Loucy (cell line): ENCODE data around the gene TTC24.

Experiments
- H2AFZ ChIP-seq: fragments of 200-600 bp; sonication (generic); 2 replicates; pipeline ENCODE4 v1.6.0; 2016; ENCODE audit warnings: antibody characterized with exemption, mild to moderate bottlenecking, low read length, moderate library complexity
- H3F3A ChIP-seq: fragments of 200-600 bp; 2 replicates; pipeline ENCODE4 v1.6.0; 2016; ENCODE audit warnings: antibody characterized with exemption, low read depth, mild to moderate bottlenecking
- H3K27me3 ChIP-seq: fragments of 200-600 bp; sonication (generic); 2 replicates; pipeline ENCODE4 v1.6.1; 2014; ENCODE audit warnings: low read length, mild to moderate bottlenecking; ENCODE audit not compliant: insufficient read depth, poor library complexity, severe bottlenecking
- H3K36me3 ChIP-seq: fragments of 200-600 bp; sonication (generic); 2 replicates; pipeline ENCODE4 v1.6.1; 2016; ENCODE audit warnings: low read length; ENCODE audit not compliant: insufficient read depth
- H3K4me1 ChIP-seq: fragments of 200-600 bp; sonication (generic); 2 replicates; pipeline ENCODE4 v1.5.1; 2014; ENCODE audit warnings: low read length, mild to moderate bottlenecking; ENCODE audit not compliant: insufficient read depth, poor library complexity, severe bottlenecking
- H3K4me2 ChIP-seq: fragments of 200-600 bp; sonication (generic); 2 replicates; pipeline ENCODE4 v1.6.0; 2014; ENCODE audit warnings: antibody characterized with exemption, low read length, low read depth, mild to moderate bottlenecking; ENCODE audit not compliant: poor library complexity, severe bottlenecking
- H3K4me3 ChIP-seq: fragments of 200-600 bp; sonication (generic); 2 replicates; pipeline ENCODE4 v1.5.1; 2014; ENCODE audit warnings: low read length, mild to moderate bottlenecking, mixed read lengths; ENCODE audit not compliant: poor library complexity, severe bottlenecking
- H3K79me2 ChIP-seq: fragments of 200-600 bp; sonication (generic); 2 replicates; pipeline ENCODE4 v1.6.1; 2014; ENCODE audit warnings: low read length; ENCODE audit not compliant: insufficient read depth
- H3K9ac ChIP-seq: fragments of 200-600 bp; sonication (generic); 2 replicates; pipeline ENCODE4 v1.6.0; 2014; ENCODE audit warnings: mild to moderate bottlenecking, low read depth, low read length, moderate library complexity; ENCODE audit not compliant: poor library complexity, severe bottlenecking
- H3K9me2 ChIP-seq: fragments of 200-600 bp; sonication (generic); replicated peaks from 2 replicates; pipeline ENCODE4 v1.6.1; 2016; ENCODE audit warnings: low read depth, low read length, mixed read lengths
- H3K9me3 ChIP-seq: fragments of 200-600 bp; sonication (generic); 2 replicates; pipeline ENCODE4 v1.6.1; 2014; ENCODE audit warnings: mild to moderate bottlenecking, antibody characterized with exemption, low read length, low read depth; ENCODE audit not compliant: insufficient read depth
- H4K20me1 ChIP-seq: fragments of 200-600 bp; sonication (generic); 2 replicates; pipeline ENCODE4 v1.6.0; 2014; ENCODE audit warnings: antibody characterized with exemption, low read length, mild to moderate bottlenecking; ENCODE audit not compliant: insufficient read depth, poor library complexity, severe bottlenecking
- EZH2phosphoT487 ChIP-seq: fragments of 200-600 bp; IDR thresholded peaks from 2 replicates; pipeline ENCODE4 v1.6.1; 2018; ENCODE audit warnings: antibody characterized with exemption, mild to moderate bottlenecking, moderate library complexity, borderline replicate concordance
- TF ChIP-seq, protein P1 (sequence below): fragments of 200-600 bp; sonication (generic); conservative IDR thresholded peaks from 2 replicates; pipeline ENCODE4 v1.5.1; 2014; ENCODE audit warnings: mild to moderate bottlenecking, antibody characterized with exemption, low read length

TTC24 gene

DNA sequence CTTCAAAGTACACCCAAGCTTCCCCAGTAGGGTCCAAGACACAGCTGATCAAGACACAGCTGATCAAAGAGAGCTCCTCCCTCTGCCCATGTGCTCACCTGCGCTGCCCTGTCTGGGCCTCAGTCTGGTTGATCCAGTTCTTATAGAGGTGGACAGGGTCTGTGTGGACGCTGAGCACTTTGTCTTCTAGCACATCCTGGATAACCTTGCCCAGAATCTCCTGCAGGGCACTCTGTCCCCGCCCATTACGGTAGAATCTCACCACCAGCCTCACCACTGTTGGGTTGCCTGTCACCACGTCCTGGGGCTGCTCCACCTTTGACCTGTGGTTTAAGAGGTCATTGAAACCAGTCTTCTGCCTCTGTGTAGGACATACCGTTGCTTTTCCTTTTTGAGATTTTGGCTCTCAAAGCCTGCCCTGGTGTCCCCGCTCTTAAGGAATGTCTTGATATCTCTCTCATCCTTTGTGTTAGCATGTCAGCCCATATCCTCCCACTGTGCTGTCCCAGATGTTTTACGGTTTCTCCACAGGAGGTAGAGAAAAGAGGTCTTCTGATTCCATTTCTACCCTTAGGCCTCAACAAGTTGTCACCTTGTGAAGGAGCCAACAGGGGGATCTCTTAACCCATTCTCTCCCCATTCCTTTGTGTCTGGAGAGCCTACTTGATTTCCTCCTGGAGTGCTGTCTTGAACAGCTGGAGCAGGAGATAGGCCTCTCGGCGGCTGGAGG lies 40.6 kb upstream of the TTC24 start:
- H4K20me1 ChIP-seq, result no peaks in the 10 kb centered on the region
- H3K36me3 ChIP-seq, result peaks cover 20% of the 10 kb centered on the region; the same call in 1 of the 2 replicates
- no peak overlapping the region for H3K9ac ChIP-seq
- TF ChIP-seq EZH2phosphoT487, result no peak
- TF ChIP-seq, protein P1, sequence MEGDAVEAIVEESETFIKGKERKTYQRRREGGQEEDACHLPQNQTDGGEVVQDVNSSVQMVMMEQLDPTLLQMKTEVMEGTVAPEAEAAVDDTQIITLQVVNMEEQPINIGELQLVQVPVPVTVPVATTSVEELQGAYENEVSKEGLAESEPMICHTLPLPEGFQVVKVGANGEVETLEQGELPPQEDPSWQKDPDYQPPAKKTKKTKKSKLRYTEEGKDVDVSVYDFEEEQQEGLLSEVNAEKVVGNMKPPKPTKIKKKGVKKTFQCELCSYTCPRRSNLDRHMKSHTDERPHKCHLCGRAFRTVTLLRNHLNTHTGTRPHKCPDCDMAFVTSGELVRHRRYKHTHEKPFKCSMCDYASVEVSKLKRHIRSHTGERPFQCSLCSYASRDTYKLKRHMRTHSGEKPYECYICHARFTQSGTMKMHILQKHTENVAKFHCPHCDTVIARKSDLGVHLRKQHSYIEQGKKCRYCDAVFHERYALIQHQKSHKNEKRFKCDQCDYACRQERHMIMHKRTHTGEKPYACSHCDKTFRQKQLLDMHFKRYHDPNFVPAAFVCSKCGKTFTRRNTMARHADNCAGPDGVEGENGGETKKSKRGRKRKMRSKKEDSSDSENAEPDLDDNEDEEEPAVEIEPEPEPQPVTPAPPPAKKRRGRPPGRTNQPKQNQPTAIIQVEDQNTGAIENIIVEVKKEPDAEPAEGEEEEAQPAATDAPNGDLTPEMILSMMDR, result no peak
- no peaks in the 10 kb centered on the region for H3K9me2 ChIP-seq
- H3K4me1 ChIP-seq, result peaks cover 5% of the 10 kb centered on the region
- H3K4me2 ChIP-seq, result no peak overlapping the region
- H3K4me3 ChIP-seq, result no peak overlapping the region
- H3K9me3 ChIP-seq, result no peaks in the 10 kb centered on the region
- H3F3A ChIP-seq, result no peaks in the 10 kb centered on the region
- no peaks in the 10 kb centered on the region for H3K27me3 ChIP-seq
- H2AFZ ChIP-seq, result no peak overlapping the region
- H3K79me2 ChIP-seq, result no peaks in the 10 kb centered on the region

DNA sequence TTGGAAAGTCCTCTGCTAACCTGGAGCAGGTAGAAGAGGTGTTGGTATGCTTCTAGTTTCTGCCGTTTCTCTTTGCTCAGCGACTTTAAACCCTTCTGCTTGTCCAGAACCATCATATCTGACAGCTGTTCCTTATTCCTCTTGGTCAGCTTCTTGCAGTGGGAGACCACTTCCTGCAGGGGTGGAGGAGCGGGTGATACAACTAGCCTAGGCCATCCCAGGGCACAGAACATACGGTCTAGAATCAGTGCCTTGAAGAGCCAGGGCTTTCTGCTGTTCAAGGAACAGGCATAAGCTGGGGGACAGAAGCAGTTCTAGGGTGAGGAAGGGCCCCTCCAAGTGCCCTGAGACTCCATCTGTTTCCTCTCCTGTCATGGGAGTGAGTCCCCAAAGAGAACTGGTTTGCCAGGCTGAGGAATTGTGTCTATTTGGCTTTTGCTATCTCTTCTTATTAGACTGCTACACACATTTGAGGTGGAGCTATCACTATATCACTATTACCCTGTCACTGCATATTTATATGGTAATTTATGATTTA lies 39.6 kb upstream of the TTC24 start:
- TF ChIP-seq EZH2phosphoT487, result no peak
- Histone ChIP-seq H3F3A (no peaks in the 10 kb centered on the region), H3K9me3 (no peaks in the 10 kb centered on the region), H3K4me3 (no peak overlapping the region), H3K4me2 (no peak overlapping the region), H3K36me3 (peaks cover 16% of the 10 kb centered on the region; the same call in 1 of the 2 replicates), H3K27me3 (no peaks in the 10 kb centered on the region), H3K9me2 (no peaks in the 10 kb centered on the region), H3K9ac (no peak overlapping the region), H2AFZ (no peak overlapping the region), H4K20me1 (no peaks in the 10 kb centered on the region), H3K4me1 (peaks cover 5% of the 10 kb centered on the region), H3K79me2 (no peaks in the 10 kb centered on the region)

DNA sequence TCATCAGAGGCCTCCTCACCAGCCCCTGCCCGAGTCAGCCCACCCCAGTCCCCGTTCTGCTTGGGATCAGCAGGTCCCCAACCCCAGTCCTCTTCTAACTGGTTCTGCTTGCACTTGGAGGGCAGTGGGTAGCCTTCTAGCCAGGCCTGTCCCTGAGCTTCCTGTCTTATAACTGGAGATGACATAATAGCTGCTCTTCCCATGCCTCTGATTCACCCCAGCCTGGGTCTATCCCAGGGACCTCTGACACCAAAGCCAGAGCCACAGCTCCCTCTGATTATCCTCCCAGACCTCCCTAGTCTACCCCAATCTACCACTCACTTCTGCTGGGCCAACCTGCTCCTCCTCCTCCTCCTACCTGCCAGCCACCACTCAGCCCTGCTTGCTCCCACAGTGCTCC lies 38.6 kb upstream of the TTC24 start:
- H3K36me3 ChIP-seq, result peaks cover 10% of the 10 kb centered on the region; the same call in 1 of the 2 replicates
- no peak overlapping the region for H2AFZ ChIP-seq
- no peaks in the 10 kb centered on the region for H3K9me3 ChIP-seq
- H3F3A ChIP-seq, result no peaks in the 10 kb centered on the region
- no peak overlapping the region for H3K4me2 ChIP-seq
- no peak overlapping the region for H3K9ac ChIP-seq
- H3K4me1 ChIP-seq, result peaks cover 5% of the 10 kb centered on the region
- H3K4me3 ChIP-seq, result no peak overlapping the region
- H3K79me2 ChIP-seq, result no peaks in the 10 kb centered on the region
- no peaks in the 10 kb centered on the region for H4K20me1 ChIP-seq
- no peak for TF ChIP-seq EZH2phosphoT487
- TF ChIP-seq, protein P1, result no peak
- H3K27me3 ChIP-seq, result no peaks in the 10 kb centered on the region
- H3K9me2 ChIP-seq, result no peaks in the 10 kb centered on the region
